Activated CD4-positive, alpha-beta T cell treated with anti-CD3 and anti-CD28 coated beads, Interleukin-2, amount 50 U/mL, for 16 hours (primary cell): ENCODE data around the gene TEX101.
"Not testable (repeated sequence)": the region's sequence is repeated elsewhere in the genome, so short reads cannot be mapped to it uniquely, and the experiment has no call there.

Source experiments
- DNase-seq: peaks from one replicate; pipeline ENCODE4 v3.0.0-alpha.2; 2020

Gene TEX101, protein sequence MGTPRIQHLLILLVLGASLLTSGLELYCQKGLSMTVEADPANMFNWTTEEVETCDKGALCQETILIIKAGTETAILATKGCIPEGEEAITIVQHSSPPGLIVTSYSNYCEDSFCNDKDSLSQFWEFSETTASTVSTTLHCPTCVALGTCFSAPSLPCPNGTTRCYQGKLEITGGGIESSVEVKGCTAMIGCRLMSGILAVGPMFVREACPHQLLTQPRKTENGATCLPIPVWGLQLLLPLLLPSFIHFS

DNA sequence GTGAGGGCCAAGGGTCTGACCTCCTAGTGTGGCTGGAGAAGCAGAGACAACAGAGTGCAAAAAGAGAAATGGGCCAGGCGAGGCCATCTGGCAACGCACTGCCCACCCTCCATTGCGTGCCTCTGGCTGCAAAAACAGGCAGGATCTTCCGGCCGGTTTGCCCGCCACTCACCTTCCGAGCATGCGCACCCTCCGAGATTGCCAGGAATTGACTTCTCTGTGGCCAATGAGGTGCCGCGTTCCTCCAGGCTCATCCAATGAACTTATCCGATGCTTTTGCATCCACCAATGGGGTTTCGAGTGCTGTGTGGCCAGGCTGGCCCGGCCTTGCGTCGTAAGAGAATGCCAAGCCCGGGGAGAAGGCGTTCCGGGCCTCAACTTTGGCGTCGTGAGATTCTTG, at the start of gene TEX101:
TEX101 (plus strand) TSS at position 337 of the 400 bp plus-strand sequence. CDS start 1,030 bp downstream, outside the sequence.
- no peak for DNase-seq

GRCh38 chr19:43365677-43366076, 49.0 kb upstream of the TEX101 start:
- DNase-seq: not testable (repeated sequence)

DNA sequence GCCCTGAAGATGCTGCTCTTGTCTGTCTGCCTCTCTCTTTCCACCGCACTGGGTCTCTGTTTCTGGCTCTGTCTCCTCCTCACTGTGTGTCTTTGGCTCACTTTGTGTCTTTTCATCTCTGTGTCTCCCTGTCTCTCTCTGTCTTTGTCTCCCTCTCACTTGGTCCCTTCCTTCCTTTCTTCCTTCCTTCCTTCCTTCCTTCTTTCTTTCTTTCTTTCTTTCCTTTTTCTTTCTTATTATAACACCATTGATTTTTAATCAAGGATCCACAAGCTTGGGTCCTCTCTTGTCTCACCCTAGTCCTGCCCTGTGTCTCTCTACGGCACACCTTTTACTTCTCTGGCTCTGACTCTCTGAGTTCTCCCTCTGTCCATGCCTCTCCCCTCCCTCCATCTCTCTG, 46.9 kb upstream of the TEX101 start:
- no peak for DNase-seq

GRCh38 chr19:43368897-43369296, 45.8 kb upstream of the TEX101 start:
- DNase-seq: not testable (repeated sequence)

DNA sequence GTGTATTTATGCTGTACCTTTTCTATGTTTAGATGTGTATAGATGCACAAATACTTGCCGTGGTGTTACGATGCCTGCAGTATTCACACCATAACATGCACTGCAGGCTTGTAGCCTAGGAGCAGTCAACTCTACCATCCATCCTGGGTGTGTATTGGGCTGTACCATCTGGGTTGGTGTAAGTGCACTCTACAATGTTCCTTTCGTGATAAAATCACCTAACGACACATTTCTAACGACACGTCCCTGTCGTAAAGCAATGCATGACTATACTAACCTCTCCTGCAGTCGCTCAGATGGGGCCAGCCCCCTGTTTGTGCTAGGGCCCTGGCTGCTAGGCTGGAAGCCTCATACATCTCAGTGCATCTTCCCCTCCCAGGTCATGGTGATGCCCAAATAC, 42.8 kb upstream of the TEX101 start:
- DNase-seq: no peak

GRCh38 chr19:43372462-43372861, 42.2 kb upstream of the TEX101 start:
- DNase-seq: no peak

GRCh38 chr19:43377624-43378023, 37.1 kb upstream of the TEX101 start:
- DNase-seq: not testable (repeated sequence)

DNA sequence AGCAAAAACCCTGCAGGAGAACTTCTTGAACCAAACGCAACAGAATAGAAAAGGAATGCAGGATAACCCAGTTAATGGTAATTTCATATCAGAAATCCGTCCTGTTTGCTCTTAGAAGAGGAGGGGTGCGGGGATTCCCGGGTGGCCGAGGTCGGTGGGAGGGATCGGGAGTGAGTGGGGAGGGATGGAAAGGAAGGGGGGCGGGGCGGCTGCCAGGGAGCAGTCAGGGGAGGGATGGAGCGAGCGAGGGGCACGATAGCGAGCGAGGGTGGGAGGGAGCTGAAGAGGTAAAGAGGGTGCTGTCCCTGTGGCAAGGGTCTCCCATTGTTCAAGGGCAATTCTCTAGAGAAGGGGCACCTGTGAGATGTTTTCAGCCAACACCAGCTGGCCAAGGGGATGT, 34.7 kb upstream of the TEX101 start:
- no peak for DNase-seq

GRCh38 chr19:43380771-43381386, 33.8 kb upstream of the TEX101 start:
- no peak for DNase-seq

- not testable (repeated sequence) for DNase-seq
Observed at GRCh38 chr19:43382586-43383216, 32.0 kb upstream of the TEX101 start.

DNA sequence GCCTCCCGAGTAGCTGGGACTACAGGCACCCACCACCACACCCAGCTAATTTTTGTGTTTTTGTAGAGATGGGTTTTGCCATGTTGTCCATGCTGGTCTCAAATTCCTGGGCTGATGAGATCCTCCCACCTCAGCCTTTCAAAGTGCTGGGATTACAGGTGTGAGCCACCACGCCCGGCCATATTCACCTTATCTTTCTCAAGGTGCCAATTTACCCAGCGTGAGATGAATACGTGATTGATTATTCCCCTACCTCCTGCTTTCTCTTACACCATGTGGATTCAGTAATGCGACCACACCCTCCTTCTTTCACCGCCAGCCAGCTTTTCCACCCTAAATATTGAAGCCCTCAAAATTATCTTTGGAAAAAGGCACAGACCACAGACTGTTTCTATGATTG, 31.4 kb upstream of the TEX101 start:
- DNase-seq: not testable (repeated sequence)

DNA sequence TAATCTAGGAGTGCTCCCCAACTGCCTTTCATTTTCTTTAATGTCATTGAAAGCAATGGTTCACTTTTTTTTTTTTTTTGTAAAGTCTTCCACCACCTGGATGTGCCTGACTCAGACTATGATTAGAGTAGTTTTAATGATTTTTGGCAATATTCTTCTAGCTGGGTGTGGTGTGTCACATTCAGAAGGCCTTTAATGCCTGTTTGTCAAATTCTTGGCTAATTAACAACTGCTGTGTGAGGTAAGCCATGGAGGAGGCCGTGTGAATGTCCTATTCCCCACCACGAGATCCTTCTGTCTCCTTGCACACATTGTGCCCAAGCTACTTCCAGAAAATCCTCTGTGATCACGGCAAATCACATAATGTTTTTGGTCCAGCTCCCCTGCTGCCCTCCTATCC, 30.9 kb upstream of the TEX101 start:
- DNase-seq: not testable (repeated sequence)

GRCh38 chr19:43390903-43391551, 23.7 kb upstream of the TEX101 start:
- not testable (repeated sequence) for DNase-seq

- DNase-seq: not testable (repeated sequence)
Observed at GRCh38 chr19:43391552-43391935, 23.1 kb upstream of the TEX101 start.

GRCh38 chr19:43393501-43393900, 21.2 kb upstream of the TEX101 start:
- DNase-seq: not testable (repeated sequence)

- no peak for DNase-seq
Observed at GRCh38 chr19:43395561-43395960, 19.1 kb upstream of the TEX101 start.

DNA sequence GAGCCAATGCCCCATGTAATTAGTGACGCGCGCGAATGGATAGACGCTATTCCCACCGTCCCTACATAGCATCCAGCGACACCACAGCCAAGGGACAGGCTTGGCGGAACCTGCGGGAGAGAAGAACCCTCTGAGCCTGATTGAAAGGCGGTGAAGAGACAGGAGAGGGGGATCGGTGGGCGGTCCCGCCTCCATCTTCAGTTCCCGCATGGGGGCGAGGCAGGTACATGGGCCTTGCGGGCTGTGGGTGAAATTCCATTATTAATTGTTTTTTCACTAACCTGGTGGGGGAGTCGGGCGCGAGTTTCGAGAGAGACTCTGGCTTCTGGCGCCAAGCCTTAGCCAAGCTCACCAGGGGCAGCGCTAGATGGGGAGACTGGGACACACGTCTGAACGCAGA, 8.4 kb upstream of the TEX101 start:
- DNase-seq: no peak

- no peak for DNase-seq
Observed at GRCh38 chr19:43407416-43408005, 7.2 kb upstream of the TEX101 start.

DNA sequence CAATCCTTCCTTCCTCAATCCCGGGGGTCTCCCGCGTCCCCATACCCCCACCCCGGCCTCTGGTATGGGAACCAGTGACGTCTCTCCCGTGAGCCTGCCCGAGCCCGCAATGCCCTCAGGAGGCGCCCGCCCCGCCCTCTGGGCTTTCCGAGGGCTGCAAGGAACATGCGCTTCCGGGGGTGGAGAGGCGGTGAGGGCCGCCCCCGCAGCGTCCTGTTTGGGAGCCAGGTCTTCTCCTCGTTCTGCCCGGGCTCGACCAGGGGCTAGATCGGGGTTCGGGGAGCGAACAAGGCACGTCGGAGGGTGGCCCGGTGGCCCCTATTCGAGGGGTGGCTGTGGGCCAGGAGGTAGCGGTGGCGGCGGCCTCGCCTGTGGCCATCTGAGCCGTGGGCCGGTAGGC, 6.6 kb upstream of the TEX101 start:
- DNase-seq: no peak

GRCh38 chr19:43409415-43409814, 5.3 kb upstream of the TEX101 start:
- DNase-seq: no peak

GRCh38 chr19:43412441-43412840, 2.2 kb upstream of the TEX101 start:
- DNase-seq: no peak

- DNase-seq: no peak
Observed at GRCh38 chr19:43416951-43417623, 2.4 kb downstream of the TEX101 start.

DNA sequence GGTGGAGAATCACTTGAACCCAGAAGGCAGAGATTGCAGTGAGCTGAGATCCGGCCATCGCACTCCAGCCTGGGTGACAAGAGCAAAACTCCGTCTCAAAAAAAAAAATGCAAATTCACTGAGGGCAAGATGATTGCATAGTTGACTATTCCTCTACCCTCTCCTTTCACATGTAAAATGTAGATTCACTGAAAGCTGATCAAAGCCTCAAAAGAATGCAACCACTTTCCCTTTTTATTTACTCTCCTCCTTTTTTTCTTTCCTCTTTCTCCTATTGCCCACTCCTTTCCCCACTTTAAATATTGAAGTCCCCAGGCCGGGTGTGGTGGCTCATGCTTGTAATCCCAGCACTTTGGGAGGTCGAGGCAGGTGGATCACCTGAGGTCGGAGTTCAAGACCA, 6.3 kb downstream of the TEX101 start:
- no peak for DNase-seq
